Vagina (tissue), 2 donors: ENCODE measurements around the gene SEC31A. TPM values are rescaled to one million over a fixed set of nuclear protein-coding genes. Genes with fewer than 3 reads are reported as not detected.

Experiments used
- DNase-seq, 2 donors: peaks; one replicate each; pipeline ENCODE4 v3.0.0-alpha.2; 2017; ENCODE audit errors: extremely low spot score in 2 of 2
- H3K27ac ChIP-seq: fragments of 200-600 bp; sonication (generic); one replicate; pipeline ENCODE4 v1.5.1; 2019
- H3K27me3 ChIP-seq: fragments of 200-600 bp; sonication (generic); one replicate; pipeline ENCODE4 v1.5.1; 2019
- H3K36me3 ChIP-seq, 2 donors: fragments of 200-600 bp; sonication (generic); one replicate each; pipeline ENCODE4 v1.5.1; 2017 to 2019
- H3K4me1 ChIP-seq: fragments of 200-600 bp; sonication (generic); one replicate; pipeline ENCODE4 v1.5.1; 2019
- H3K4me3 ChIP-seq, 2 donors: fragments of 200-600 bp; sonication (generic); 1 replicate in 1 of 2; 2 replicates in 1 of 2; pipeline ENCODE4 v1.5.1; 2016 to 2019
- H3K9me3 ChIP-seq: fragments of 200-600 bp; sonication (generic); one replicate; pipeline ENCODE4 v1.5.1; 2019
- POLR2A ChIP-seq, 2 donors: fragments of 450-650 bp; IDR thresholded peaks; one replicate each; pipeline ENCODE4 v1.6.1; 2017; ENCODE audit warnings: antibody characterized with exemption in 2 of 2, mild to moderate bottlenecking in 2 of 2, moderate library complexity in 2 of 2
- POLR2AphosphoS5 ChIP-seq, 2 donors: sonication (generic); formaldehyde crosslinking; IDR thresholded peaks; one replicate each; pipeline ENCODE4 v1.9.0; 2017; ENCODE audit warnings: antibody characterized with exemption in 2 of 2, mild to moderate bottlenecking in 2 of 2, low read depth in 1 of 2; ENCODE audit not compliant: insufficient read depth in 1 of 2
- intact Hi-C: fragments of 100-400 bp; cut with DNase I; formaldehyde crosslinking; loops from one replicate; pipeline ENCODE4 v1.15.1; 2023
- total RNA-seq: library from RNA; depleted of rRNA; stranded (reverse); fragments of >200 nt; gene quantifications from one replicate; pipeline ENCODE4 v1.2.3, GENCODE V29; 2016
- TF ChIP-seq, protein P1 (sequence below), 3 experiments: fragments of 450-650 bp in 2 of 3; fragments of 200-600 bp in 1 of 3; sonication (generic) in 1 of 3; IDR thresholded peaks; one replicate each; pipeline ENCODE4 v1.5.1; 2017 to 2019; ENCODE audit warnings: antibody characterized with exemption in 3 of 3, mild to moderate bottlenecking in 2 of 3, moderate library complexity in 2 of 3

The SEC31A gene
- total RNA-seq, 1 donor from 2014 or later: 133 TPM

DNA sequence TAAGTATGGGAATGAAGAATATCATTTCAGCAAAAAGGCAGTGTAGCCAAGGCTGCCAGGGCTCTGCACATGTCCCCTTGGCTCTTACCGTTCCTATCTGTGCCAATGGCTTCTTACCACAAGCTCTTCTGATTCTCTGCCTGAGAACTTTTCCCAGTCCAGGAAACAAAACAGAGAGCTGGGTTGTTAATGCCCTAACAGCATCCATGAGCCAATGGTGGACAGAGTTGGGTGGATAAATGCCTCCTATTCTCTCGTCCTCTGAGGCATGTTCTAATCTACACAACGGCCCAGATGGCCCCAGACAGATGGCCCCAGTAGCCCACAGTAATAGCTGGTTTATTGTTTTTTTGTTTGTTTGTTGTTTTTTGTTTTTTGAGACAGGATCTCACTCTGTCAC lies 120.3 kb downstream of the SEC31A start:
- DNase-seq: no peak
- Histone ChIP-seq H3K36me3 (no peaks in the 10 kb centered on the region), H3K27ac (no peak overlapping the region), H3K27me3 (no peaks in the 10 kb centered on the region), H3K4me1 (no peaks in the 10 kb centered on the region), H3K9me3 (no peaks in the 10 kb centered on the region), H3K4me3 (no peak overlapping the region)
- TF ChIP-seq POLR2A (IDR thresholded peaks at IDR 0.05) (no peak), POLR2AphosphoS5 (IDR thresholded peaks at IDR 0.05; ENCODE audit: insufficient read depth in 1 of 2, low read depth in 1 of 2) (no peak)
- TF ChIP-seq, protein P1, sequence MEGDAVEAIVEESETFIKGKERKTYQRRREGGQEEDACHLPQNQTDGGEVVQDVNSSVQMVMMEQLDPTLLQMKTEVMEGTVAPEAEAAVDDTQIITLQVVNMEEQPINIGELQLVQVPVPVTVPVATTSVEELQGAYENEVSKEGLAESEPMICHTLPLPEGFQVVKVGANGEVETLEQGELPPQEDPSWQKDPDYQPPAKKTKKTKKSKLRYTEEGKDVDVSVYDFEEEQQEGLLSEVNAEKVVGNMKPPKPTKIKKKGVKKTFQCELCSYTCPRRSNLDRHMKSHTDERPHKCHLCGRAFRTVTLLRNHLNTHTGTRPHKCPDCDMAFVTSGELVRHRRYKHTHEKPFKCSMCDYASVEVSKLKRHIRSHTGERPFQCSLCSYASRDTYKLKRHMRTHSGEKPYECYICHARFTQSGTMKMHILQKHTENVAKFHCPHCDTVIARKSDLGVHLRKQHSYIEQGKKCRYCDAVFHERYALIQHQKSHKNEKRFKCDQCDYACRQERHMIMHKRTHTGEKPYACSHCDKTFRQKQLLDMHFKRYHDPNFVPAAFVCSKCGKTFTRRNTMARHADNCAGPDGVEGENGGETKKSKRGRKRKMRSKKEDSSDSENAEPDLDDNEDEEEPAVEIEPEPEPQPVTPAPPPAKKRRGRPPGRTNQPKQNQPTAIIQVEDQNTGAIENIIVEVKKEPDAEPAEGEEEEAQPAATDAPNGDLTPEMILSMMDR (IDR thresholded peaks at IDR 0.05): no peak
- intact Hi-C loops: no loop called here

Other genes with a start within 250 kb of the SEC31A start
- 16.9 TPM for gene SCD5, start 92.4 kb downstream of the SEC31A start, total RNA-seq
- 4.2 TPM for gene THAP9, start 9.6 kb upstream of the SEC31A start, total RNA-seq
- gene LIN54, start 119.7 kb upstream of the SEC31A start, total RNA-seq: 25.0 TPM
- gene COPS4, start 144.0 kb upstream of the SEC31A start, total RNA-seq: 18.7 TPM
- not detected for gene PLAC8, start 223.6 kb upstream of the SEC31A start, total RNA-seq